GM18858 (cell line): Measurements from ENCODE around the gene PLB1.
"Not testable (repeated sequence)": the region's sequence is repeated elsewhere in the genome, so short reads cannot be mapped to it uniquely, and the experiment has no call there.

Source experiments
- ATAC-seq: cut with Tn5 transposase; IDR thresholded peaks from one replicate; pipeline ENCODE4 v1.9.1; 2021; ENCODE audit not compliant: unreplicated experiment

The PLB1 gene

GRCh38 chr2:28533044-28533680, 37.3 kb downstream of the PLB1 start:
- ATAC-seq: no peak

DNA sequence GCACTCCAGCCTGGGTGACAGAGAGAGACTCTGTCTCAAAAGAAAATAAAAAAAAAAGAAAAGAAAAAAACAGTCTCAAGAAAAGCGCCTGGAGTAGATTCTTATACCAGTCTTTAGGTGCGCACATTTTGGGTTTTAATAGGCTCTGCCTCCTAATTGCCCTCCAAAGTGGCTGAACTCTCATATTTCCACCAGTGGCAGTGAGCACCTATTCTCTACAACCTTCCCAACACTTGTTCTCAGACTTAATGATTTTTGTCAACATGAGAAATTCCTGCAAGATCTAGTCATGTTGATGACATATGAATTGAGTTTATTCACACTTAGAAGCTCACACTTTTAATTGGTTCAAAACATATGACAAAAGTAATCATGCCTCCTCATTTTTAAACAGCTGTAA, 39.0 kb downstream of the PLB1 start:
- ATAC-seq: no peak

GRCh38 chr2:28538134-28538533, 42.3 kb downstream of the PLB1 start:
- ATAC-seq: no peak

DNA sequence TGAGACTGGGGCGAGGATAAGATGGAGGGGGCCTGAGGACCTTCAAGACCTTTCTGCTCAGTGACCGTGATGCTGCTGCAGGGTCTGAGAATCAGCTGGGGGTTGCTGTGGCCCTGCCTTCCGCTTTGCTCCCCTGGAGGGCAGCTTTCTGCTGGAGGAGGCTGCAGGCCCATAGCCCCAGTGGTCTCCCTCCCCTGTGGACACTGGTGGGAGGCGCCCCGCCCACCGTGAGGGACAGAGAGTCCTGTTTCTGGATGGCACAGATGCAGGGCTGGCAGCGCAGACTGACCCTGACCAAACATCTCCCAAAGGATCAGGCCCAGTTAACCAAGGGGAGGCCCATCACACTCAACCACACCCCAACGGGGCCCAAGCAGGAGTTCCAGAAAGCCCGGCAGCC, 42.8 kb downstream of the PLB1 start:
- no peak for ATAC-seq

- no peak for ATAC-seq
Measured at GRCh38 chr2:28539118-28539541, 43.3 kb downstream of the PLB1 start.

GRCh38 chr2:28543316-28544035, 47.6 kb downstream of the PLB1 start:
- ATAC-seq: no peak

DNA sequence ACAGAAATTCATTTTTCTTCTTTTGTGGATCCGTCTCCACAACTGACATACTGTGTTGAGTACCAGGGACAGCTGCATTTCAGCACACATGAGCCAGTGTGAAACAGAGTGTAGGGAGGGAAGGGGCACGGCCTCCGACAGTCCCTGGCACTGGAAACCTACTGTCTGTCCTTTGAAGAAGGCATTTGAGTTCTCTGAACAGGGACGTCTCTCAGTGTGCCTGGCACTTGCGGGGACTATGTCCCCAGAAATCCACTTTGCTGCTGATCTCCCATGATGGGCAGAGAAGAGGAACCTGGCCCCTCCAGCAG, 48.1 kb downstream of the PLB1 start:
- no peak for ATAC-seq

DNA sequence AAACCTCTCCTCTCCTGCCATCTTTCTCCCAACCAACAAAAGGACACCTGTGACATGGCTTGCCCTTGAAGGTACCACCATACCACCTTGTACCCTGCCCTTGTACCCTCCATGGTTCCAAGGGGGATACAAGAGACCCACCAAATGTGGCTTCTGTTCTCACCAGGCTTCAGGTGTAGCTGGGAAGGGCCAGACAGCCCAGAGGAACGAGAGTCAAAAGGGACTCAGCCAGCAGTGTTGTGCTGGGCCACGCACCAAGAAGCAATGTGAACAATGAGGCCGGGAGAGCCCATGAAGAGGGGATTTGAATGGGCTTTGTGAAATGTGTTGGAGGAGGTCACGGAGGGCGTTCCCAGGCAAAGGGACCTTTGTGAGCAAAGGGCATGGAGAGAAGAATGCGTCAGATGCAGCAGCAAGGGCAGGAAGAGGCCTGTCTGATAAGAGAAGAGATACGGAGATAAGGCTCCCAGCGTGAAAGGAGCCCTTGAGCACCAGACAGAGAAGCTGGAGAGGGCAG, 48.6 kb downstream of the PLB1 start:
- no peak for ATAC-seq

DNA sequence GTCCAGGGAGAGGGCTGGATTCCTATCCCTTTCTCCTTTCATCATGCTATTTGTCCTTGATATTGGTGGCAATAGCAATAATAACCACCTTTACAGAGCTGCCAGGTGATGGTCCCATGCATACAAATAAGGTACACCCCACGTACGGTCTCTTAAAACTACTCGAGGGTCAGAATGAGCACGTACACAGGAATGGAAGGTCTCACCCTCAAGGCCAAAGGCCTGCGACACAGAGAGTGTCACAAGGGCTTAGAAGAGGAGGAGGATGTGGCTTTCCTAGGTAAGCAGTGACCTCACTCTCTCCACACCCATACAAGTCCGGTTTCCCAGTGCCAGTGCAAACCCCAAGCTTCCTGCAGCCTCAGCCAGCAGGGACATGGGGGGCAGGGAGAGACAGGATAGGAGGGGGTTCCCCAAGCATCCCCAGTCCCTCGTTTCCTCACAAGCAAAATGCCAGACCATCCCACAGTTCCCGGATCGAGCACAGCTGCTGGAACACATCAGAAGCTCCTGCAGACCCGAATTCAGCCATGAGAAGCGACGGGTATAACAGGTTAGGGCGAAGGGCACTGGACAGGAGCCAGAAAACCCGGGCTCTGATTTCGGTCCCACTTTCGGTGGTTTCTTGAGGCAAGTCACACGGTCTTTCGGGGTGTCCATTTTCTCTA, 49.2 kb downstream of the PLB1 start:
- ATAC-seq: no peak

- no peak for ATAC-seq
Measured at GRCh38 chr2:28545590-28546200, 49.8 kb downstream of the PLB1 start.

DNA sequence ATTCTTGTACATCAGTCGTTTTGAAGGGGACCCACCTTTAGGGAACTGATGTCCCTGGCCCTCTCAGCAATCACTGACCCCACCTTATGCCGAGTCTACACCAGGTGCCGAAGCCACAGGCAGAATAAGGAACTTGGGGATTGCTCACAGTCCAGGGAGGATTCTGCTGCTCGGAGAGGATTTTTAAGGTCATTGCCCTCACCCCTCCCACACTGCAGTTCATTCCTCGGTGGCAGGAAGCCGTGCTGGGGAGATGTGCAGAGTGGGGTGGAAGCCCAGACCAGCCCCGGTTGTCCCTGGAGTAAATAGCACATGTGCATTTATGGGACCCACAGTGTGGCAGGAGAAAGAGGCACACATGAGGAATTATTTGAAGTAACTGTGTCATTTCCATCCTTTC, 50.4 kb downstream of the PLB1 start:
- no peak for ATAC-seq

DNA sequence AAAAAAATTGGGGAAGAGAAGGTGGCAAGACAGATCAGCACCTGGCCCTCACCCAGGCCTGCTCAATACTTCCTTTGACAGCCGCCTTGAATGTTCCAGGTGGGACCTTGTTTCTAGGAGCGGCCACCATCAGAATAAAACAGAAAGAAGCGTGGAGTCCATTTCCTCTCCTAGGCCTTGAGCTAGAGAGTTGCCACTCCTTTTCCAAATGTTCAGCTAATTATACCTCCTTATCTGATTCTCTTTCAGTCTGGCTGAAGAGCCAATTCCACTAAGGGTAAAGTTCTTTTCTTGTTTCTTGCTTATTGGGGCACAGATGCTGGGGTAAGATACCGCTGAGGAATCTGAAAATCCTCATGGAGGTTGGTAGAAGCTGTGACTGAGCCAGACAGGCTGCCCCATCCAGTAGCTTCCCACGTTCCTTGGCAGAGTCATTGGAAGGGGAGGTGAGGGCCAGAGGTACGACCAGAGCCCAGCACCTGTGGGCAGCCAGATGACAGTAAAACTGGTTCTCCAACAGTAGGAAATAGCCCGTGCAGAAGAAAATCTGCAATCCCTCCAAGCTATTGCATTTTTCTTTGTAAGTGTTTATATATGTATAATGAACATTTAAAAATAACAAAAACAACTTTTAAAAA, 51.5 kb downstream of the PLB1 start:
- ATAC-seq: no peak

GRCh38 chr2:28547906-28548600, 52.2 kb downstream of the PLB1 start:
- ATAC-seq: no peak

- ATAC-seq: not testable (repeated sequence)
Measured at GRCh38 chr2:28550345-28550744, 54.5 kb downstream of the PLB1 start.

- no peak for ATAC-seq
Measured at GRCh38 chr2:28552045-28552823, 56.4 kb downstream of the PLB1 start.

DNA sequence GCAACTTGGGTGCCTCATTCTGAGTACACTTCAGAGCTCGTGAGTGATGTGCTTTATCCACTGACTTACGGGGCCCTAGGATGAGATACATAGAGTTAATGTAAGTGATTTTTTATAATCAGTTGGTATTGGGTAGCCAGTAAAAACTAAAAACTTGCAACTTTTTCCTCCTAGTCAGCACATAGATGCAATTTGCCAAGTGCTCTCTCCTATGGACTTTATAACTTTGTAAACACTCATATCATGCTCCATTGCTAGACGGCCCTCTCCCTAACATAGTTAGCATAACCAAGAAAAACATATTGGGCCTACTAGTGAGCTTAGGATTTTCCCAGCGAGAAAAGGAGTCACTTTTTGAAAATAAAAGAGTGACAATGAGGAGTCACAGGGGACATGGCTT, 60.4 kb downstream of the PLB1 start:
- ATAC-seq: no peak

DNA sequence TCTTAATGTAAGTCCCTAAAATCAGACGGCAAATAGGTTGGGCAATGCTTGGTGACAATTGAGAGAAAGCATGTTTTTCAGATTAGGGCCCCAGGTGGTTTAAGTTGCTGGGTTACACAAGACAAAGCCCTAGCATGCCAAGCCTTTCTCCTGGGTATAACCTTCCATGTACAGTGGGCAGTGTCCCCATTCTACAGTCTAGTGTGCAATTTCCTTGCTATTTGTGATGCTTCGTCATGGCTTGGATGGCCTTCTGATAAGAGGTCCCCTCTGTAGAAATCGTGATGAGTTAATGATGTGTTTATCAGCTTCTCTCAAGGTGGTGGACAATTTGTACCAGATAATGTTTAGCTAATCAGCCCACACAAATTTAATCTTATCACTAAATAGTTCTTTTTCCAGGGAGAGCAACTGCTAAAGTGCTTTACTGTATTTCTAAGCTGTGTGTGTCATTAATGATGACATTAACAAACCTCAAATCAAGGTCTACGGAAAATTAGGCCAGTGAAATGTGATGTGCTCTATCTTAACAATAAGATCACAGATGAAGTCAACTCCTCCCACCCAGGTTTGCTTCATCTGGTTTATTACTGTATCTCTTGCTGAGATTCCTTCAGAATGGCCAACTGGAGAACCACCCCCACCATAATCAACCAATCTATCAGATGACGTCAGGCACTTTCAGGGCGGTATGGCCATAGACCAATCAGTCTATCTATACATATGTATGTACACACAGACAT, 61.7 kb downstream of the PLB1 start:
- ATAC-seq: no peak

GRCh38 chr2:28558158-28558820, 62.4 kb downstream of the PLB1 start:
- no peak for ATAC-seq

DNA sequence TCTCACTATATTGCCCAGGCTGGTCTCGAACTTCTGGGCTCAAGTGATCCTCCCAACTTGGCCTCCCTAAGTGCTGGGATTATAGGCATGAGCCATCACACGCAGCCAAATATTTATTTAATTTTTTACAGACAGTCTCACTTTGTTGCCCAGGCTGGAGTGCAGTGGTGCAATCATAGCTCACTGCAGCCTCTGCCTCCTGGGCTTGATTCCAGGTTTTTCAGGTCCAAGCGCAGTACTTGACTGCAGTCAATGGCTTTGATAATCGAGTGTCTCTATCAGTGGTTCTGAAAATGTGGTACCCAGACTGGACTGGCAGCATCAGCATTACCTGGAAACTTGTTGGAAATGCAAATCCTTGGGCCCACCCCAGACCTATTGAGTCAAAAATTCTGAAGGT, 63.1 kb downstream of the PLB1 start:
- ATAC-seq: no peak
